Activated CD4-positive, alpha-beta T cell treated with anti-CD3 and anti-CD28 coated beads, Interleukin-2, amount 10 ng/mL, durations not matched to agents 24 days and 14 days (primary cell): ENCODE measurements around the gene VGF. TPM values are rescaled to one million over a fixed set of nuclear protein-coding genes. Genes with fewer than 3 reads are reported as not detected.
"Not testable (repeated sequence)": the region's sequence is repeated elsewhere in the genome, so short reads cannot be mapped to it uniquely, and the experiment has no call there.

Source experiments
- DNase-seq: peaks from one replicate; pipeline ENCODE4 v3.0.0; 2022
- H3K27ac Mint-ChIP-seq: one replicate; pipeline ENCODE4 v1.8.0; 2022; ENCODE audit warnings: mild to moderate bottlenecking, mixed read lengths
- H3K27me3 Mint-ChIP-seq: one replicate; pipeline ENCODE4 v1.8.0; 2022; ENCODE audit warnings: mixed read lengths
- H3K36me3 Mint-ChIP-seq: one replicate; pipeline ENCODE4 v1.8.0; 2022; ENCODE audit warnings: low read depth, mild to moderate bottlenecking, mixed read lengths
- H3K4me1 Mint-ChIP-seq: one replicate; pipeline ENCODE4 v1.8.0; 2021; ENCODE audit warnings: mixed read lengths
- H3K4me3 Mint-ChIP-seq: one replicate; pipeline ENCODE4 v1.8.0; 2022; ENCODE audit warnings: mild to moderate bottlenecking, moderate library complexity, mixed read lengths
- H3K9me3 Mint-ChIP-seq: one replicate; pipeline ENCODE4 v1.8.0; 2021; ENCODE audit warnings: mixed read lengths
- intact Hi-C: fragments of 100-400 bp; cut with micrococcal nuclease; formaldehyde crosslinking; loops from one replicate; pipeline ENCODE4 v1.15.1; 2023
- total RNA-seq: library from RNA; stranded (reverse); gene quantifications from 2 replicates; pipeline ENCODE4 v1.2.3, GENCODE V29; 2022

Gene VGF
- total RNA-seq, 1 donor from 2014 or later = 0.23 TPM

GRCh38 chr7:101155303-101155702 lies 10.1 kb downstream of the VGF start:
- intact Hi-C loops = no loop called here
- H3K9me3 Mint-ChIP-seq = peaks cover 3% of the 10 kb centered on the region
- peaks cover 13% of the 10 kb centered on the region for H3K27me3 Mint-ChIP-seq
- H3K4me3 Mint-ChIP-seq = peak overlapping the region; percentile 86
- H3K36me3 Mint-ChIP-seq = peaks cover 18% of the 10 kb centered on the region
- DNase-seq = peak; percentile 63
- peaks cover 14% of the 10 kb centered on the region for H3K4me1 Mint-ChIP-seq
- H3K27ac Mint-ChIP-seq = peak overlapping the region; percentile 48

- intact Hi-C loops = loop anchor here (1.0 kb wide), 2 partner anchors 11 to 90 kb away; partner anchors contain the start of gene VGF
- Mint-ChIP-seq H3K36me3 (peaks cover 13% of the 10 kb centered on the region), H3K4me1 (peaks cover 14% of the 10 kb centered on the region), H3K9me3 (peaks cover 3% of the 10 kb centered on the region), H3K27ac (peak overlapping the region; percentile 48), H3K4me3 (peak overlapping the region; percentile 86), H3K27me3 (peaks cover 13% of the 10 kb centered on the region)
- DNase-seq = peak; percentile 77
These were observed 10.7 kb downstream of the VGF start for GRCh38 chr7:101154693-101155102.

GRCh38 chr7:101153969-101154692 lies 11.2 kb downstream of the VGF start, which contains the start of gene AP1S1:
Gene AP1S1, plus strand, starts transcription at chr7:101154476. Its CDS starts 39 bp downstream, at chr7:101154515.
- Mint-ChIP-seq H3K4me1 (peaks cover 14% of the 10 kb centered on the region), H3K27ac (peak within 1 kb of the TSS; percentile 65), H3K36me3 (peaks cover 11% of the 10 kb centered on the region), H3K4me3 (peak within 1 kb of the TSS; percentile 86), H3K27me3 (peaks cover 18% of the 10 kb centered on the region), H3K9me3 (peaks cover 3% of the 10 kb centered on the region)
- intact Hi-C loops = loop anchor here (1.0 kb wide), 2 partner anchors 11 to 90 kb away; partner anchors contain the start of gene VGF
- DNase-seq = peak; percentile 98

- DNase-seq = no peak
- intact Hi-C loops = no loop called here
These were observed 13.3 kb downstream of the VGF start for GRCh38 chr7:101151908-101152651.

GRCh38 chr7:101140746-101141382 lies 24.5 kb downstream of the VGF start:
- DNase-seq = no peak
- intact Hi-C loops = no loop called here
- H3K4me1 Mint-ChIP-seq = peaks cover 36% of the 10 kb centered on the region
- H3K4me3 Mint-ChIP-seq = no peak overlapping the region
- H3K36me3 Mint-ChIP-seq = no peaks in the 10 kb centered on the region
- peaks cover 30% of the 10 kb centered on the region for H3K27me3 Mint-ChIP-seq
- H3K27ac Mint-ChIP-seq = no peak overlapping the region
- H3K9me3 Mint-ChIP-seq = no peaks in the 10 kb centered on the region

More at GRCh38 chr7:101151908-101152651, 13.3 kb downstream of the VGF start:
- Mint-ChIP-seq H3K27me3 (peaks cover 24% of the 10 kb centered on the region), H3K27ac (no peak overlapping the region), H3K36me3 (peaks cover 4% of the 10 kb centered on the region), H3K4me3 (no peak overlapping the region), H3K9me3 (peaks cover 3% of the 10 kb centered on the region), H3K4me1 (peaks cover 17% of the 10 kb centered on the region)

- peaks cover 30% of the 10 kb centered on the region for H3K27me3 Mint-ChIP-seq
- peak overlapping the region; percentile 41 for H3K27ac Mint-ChIP-seq
- H3K9me3 Mint-ChIP-seq = no peaks in the 10 kb centered on the region
- H3K36me3 Mint-ChIP-seq = no peaks in the 10 kb centered on the region
- intact Hi-C loops = no loop called here
- DNase-seq = no peak
- H3K4me1 Mint-ChIP-seq = peaks cover 36% of the 10 kb centered on the region
- H3K4me3 Mint-ChIP-seq = no peak overlapping the region
These were observed 25.1 kb downstream of the VGF start for GRCh38 chr7:101140339-101140699.

GRCh38 chr7:101138213-101138870 lies 27.0 kb downstream of the VGF start:
- H3K9me3 Mint-ChIP-seq = no peaks in the 10 kb centered on the region
- H3K36me3 Mint-ChIP-seq = no peaks in the 10 kb centered on the region
- peak; percentile 90 for DNase-seq
- intact Hi-C loops = loop anchor here (1.0 kb wide), 1 partner anchor 53 kb away; the partner anchor contains the start of gene TRIM56
- H3K27me3 Mint-ChIP-seq = peaks cover 30% of the 10 kb centered on the region
- peak overlapping the region; percentile 74 for H3K27ac Mint-ChIP-seq
- peak overlapping the region; percentile 66 for H3K4me3 Mint-ChIP-seq
- H3K4me1 Mint-ChIP-seq = peaks cover 44% of the 10 kb centered on the region

- peak overlapping the region; percentile 79 for H3K27ac Mint-ChIP-seq
- H3K4me3 Mint-ChIP-seq = peak overlapping the region; percentile 66
- no peak for DNase-seq
- no peaks in the 10 kb centered on the region for H3K36me3 Mint-ChIP-seq
- H3K9me3 Mint-ChIP-seq = no peaks in the 10 kb centered on the region
- intact Hi-C loops = loop anchor here (1.0 to 2.0 kb wide), 3 partner anchors 13 to 52 kb away; partner anchors contain the start of gene TRIM56
- H3K27me3 Mint-ChIP-seq = peaks cover 26% of the 10 kb centered on the region
- H3K4me1 Mint-ChIP-seq = peaks cover 43% of the 10 kb centered on the region
These were observed 27.6 kb downstream of the VGF start for GRCh38 chr7:101137651-101138212.

- Mint-ChIP-seq H3K36me3 (no peaks in the 10 kb centered on the region), H3K9me3 (no peaks in the 10 kb centered on the region), H3K4me3 (no peak overlapping the region), H3K4me1 (peaks cover 35% of the 10 kb centered on the region), H3K27me3 (peaks cover 38% of the 10 kb centered on the region), H3K27ac (no peak overlapping the region)
- no peak for DNase-seq
- intact Hi-C loops = no loop called here
These were observed 30.9 kb downstream of the VGF start for GRCh38 chr7:101134399-101134980.

- no peaks in the 10 kb centered on the region for H3K9me3 Mint-ChIP-seq
- H3K27me3 Mint-ChIP-seq = peaks cover 40% of the 10 kb centered on the region
- no peaks in the 10 kb centered on the region for H3K36me3 Mint-ChIP-seq
- intact Hi-C loops = no loop called here
- peaks cover 35% of the 10 kb centered on the region for H3K4me1 Mint-ChIP-seq
- DNase-seq = no peak
- H3K4me3 Mint-ChIP-seq = no peak overlapping the region
- H3K27ac Mint-ChIP-seq = no peak overlapping the region
These were observed 31.6 kb downstream of the VGF start for GRCh38 chr7:101133621-101134398.

- intact Hi-C loops, H3K9me3 Mint-ChIP-seq, H3K36me3 Mint-ChIP-seq, H3K4me3 Mint-ChIP-seq, DNase-seq, H3K27ac Mint-ChIP-seq: not testable (repeated sequence)
- Mint-ChIP-seq H3K27me3 (peaks cover 46% of the 10 kb centered on the region), H3K4me1 (peaks cover 32% of the 10 kb centered on the region)
These were observed 32.5 kb downstream of the VGF start for GRCh38 chr7:101132626-101133600.
